Fibroblast of peridontal ligament (primary cell): ENCODE data around the gene PSAPL1.

Experiments used
- DNase-seq: peaks from one replicate; pipeline ENCODE4 v3.0.0-alpha.2; 2010; ENCODE audit errors: extremely low read depth

Gene PSAPL1

DNA sequence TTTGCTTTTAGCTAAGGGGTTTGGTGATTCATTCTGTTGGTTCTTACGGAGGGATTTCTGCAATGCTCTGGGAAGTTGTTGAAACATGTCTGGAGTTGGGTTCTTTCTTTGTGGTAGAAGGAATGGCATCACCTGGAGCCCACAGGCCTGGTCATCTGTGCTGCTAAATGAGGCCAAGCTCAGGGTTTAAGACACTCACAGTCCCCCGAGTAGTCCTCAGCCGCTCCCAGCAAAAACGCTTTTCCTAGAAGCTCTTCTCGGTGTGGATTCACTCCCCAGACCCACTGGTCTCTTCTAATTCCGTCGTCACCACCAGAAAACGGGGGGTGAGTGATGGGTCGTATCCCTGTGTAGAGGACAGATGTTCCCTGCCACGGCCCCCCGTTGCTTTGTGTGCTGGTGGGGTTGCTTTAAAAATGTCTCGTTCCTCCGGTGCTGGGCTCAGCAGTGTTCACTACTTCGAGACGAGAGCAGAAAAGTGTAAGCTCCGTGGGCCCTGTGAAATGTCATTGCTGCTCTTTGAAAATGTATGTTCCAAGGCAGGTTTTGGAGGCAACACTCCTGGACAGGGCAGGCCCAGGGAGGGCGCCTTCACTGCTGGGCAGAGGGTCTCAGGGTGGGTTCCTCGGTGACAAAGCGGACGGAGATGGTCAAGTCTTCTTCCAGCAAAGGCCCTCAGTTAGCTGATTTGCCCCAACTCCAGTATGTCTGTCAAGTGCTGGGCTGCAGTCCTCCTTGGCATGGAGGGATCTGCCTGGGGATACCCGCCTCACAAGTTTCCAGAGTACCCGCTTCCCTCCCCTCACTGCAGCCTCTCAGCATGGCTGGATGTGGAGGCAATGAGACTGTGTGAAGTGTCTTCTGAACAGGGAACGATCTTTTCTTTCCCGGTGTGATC, 37.3 kb downstream of the PSAPL1 start:
- DNase-seq, result no peak

DNA sequence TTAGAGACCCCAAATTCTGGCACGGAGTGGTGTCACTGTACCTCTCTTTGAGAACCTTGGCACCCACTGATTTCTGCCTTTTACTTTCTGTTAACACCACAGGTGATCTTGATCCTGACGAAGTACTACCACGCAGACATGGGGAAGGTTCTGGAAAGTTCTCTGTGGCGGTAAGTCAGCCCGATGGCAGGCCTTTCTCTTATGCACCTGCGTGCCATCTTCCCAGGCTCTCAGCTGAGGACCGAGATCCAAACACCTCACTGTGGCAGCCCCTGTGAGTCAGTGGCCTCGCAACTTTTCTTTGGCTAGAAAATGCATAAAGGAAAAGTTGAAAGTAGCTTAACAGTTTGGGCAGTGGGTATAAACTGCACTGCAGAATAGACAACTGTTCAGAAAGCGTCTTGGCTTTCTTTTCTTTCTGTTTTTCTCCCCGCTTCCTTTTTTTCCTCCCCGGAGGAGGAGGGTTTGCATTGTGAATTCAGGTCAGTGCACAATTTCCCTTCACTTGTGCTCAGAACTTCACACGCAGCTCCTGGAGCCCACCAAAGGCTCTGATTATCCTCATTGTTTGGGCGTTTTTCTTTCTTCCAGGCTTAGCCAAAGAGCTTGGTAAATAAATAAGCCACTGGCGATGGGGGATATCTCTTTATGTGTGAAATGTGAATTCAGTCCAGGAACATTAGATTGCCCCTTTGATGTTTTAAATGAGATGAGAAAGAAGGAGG, 38.4 kb downstream of the PSAPL1 start:
- DNase-seq, result no peak

DNA sequence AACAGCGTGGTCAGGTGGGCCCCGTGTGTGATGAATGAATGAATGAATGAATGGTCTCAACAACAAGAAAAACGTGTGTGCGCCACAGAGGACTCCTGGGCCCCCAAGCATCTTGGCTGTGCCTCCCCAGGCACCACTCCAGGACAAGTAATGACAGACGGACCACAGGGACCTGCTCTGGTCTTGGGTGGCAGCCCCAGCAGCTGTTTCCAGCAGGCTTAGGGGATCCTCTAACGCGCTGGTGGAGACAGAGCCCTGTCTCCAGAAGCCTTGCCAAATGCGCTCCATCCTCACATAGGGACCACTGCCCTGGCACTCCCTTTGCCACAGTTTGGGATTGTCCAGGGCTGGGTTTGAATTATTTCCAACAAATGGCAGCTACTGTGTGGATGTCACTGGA, 39.1 kb downstream of the PSAPL1 start:
- no peak for DNase-seq

DNA sequence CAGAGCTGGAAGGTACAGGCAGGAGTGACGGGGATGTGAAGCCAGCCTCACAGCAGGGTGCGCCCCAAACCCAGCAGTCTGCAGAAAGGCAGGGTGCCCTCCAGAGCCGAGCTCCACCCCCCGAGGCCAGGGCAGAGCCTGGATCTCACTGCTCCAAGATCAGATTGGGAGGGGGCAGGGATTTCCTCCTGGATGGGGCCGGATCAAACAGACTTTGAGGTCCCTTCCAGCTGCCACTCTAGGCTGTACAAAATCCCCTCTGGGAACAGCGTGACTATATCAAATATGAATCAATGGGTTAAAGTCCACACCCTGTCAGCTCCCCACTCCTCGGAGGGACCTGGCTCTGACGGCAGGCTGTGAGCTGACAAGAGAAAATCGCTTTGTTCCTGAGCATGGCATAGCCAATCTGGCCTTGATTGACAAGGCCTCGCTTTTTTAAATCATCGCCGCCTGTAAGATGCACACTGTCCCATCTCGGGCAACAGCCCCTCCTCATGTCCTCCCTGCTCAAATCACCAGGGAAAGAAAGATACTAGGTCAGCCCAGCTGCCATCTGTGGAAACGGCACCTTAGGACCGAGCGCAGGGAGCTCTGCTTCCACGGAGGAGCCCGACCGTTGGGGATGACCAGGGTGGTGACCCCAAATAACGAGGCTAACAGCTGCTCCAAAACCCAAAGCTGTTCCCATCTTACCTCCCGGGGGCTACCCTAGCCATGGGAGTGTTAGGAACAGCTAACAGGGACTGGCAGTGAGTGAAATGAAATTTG, 39.9 kb downstream of the PSAPL1 start:
- no peak for DNase-seq

DNA sequence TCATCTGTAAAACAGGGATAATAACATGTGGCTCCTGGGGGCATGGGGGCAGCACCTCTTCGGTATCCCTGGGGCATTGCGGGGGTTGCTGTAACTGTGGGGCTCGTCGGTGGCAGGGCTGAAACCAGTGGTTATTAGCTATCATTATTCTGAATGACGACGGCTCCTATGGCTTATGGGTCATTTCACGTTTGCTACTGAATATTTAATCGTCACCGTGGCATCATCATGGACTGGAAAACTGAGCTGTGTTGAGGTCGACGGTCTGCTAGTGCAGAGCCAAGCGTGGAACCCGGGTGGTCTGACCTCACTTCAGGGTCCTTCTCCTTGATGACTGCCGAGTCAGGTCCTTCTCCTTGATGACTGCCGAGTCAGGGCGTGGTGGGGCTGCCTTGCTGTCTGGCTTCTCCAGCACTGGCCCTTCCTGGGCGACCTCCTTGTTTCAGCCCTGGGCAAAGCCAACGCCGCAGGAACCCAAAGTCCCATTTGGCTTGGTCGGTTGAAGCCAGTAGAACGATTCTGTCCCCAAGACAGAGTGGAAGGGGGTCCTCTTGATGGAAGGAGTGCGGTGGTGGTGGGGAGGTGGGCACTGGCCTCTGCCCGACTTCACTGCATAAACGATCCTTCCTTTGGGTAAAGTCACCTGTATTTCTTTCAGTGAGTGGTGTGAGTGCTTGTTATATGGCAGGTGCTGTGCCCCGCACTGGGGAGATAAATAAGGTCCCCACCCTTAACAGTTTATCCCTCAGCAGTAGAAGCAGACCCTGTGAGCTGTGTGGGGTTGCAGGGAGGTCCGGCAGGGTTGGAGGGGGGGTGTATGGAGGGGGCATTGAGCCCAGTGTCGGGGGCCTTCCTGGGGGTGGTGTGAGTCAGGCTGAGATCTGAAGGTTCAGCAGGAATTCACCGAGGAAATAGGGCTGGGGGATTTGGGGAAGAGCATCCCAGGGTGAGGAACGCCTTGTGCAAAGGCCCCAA, 40.8 kb downstream of the PSAPL1 start:
- no peak for DNase-seq

DNA sequence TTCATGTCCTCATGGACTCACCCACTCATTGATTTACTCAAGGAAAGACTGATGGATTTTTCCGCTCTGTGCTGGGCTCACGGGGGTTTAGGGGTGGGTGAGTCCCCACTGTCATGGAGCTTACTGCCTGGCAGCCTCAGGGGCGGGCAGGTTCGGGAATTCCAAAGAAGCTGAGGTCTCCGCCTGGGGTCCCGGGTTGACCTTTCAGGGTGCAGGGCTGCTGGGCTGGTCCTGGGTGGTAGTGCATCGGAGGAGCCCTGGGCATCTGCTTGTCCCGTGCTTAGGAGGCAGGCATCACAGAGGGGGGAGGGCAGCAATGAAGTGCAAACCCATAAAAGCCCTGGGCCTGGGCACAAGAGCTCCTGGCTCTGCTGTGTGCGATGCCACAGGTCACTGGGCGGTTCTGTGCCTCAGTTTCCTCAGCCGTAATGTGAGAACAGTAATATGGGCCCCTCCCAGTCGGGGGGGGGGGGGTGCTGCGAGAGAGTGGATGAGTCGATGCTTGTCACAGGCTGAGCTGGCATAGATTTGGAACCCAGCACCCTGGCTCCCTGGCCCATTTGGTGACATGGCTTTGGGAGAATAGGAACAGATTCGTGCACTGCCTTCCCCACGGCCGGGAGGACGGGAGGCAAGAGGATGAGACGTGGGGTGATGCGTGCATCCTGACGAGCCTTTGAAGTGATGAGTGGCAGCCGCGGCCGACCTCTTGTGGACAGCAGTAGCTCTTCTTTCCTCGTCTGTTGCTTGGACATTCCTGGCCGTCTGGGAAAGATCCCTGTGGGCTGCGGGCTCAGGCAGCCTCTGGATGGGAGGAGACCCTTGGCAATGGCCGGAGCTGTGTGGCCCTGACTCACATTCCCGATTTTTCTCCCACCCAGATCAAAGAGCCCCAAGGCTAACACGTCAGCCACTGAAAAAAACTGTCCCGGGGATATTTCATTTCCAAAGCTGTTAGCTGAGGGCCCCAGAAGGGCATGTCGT, 42.0 kb downstream of the PSAPL1 start:
- DNase-seq, result no peak

GRCh38 chr4:7391637-7392437, 42.9 kb downstream of the PSAPL1 start:
- DNase-seq, result no peak

GRCh38 chr4:7390906-7391636, 43.7 kb downstream of the PSAPL1 start:
- no peak for DNase-seq

GRCh38 chr4:7390336-7390735, 44.4 kb downstream of the PSAPL1 start:
- DNase-seq, result no peak

GRCh38 chr4:7389719-7390118, 45.0 kb downstream of the PSAPL1 start:
- DNase-seq, result no peak

GRCh38 chr4:7389101-7389701, 45.5 kb downstream of the PSAPL1 start:
- DNase-seq, result no peak

DNA sequence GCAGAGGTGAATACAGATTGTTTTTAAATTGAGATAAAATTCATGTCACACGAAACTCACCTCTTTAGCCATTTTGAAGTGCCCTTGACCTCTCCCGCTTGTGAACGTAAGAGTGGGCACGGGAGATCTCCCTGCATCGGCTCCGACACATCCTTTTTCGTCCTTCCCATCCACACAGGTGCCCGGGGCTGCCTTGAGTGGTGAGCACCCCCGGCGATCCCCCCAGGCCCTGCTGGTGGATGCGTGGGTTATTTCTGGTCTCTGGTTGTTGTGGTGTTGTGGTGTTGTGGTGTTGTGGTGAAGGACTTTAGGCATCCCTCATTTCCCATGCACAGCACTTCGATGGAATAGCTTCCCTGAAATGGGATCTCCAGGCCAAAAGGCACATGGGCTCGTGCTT, 46.1 kb downstream of the PSAPL1 start:
- no peak for DNase-seq

DNA sequence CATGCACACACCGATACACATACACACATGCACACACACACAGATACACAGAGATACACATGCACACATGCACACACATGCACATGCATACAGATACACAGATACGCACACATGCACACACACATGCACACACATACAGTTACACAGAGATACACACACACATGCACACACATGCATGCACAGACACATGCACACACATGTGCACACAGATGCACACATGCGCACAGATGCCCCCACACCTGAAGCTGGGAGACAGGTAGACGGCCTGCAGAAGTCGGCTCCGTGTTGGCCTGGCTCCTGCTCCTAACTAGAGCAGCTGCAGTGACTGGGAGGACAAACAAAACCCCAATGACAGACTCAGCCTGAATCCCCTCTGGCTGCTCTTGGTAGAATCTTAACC, 46.8 kb downstream of the PSAPL1 start:
- DNase-seq, result no peak

DNA sequence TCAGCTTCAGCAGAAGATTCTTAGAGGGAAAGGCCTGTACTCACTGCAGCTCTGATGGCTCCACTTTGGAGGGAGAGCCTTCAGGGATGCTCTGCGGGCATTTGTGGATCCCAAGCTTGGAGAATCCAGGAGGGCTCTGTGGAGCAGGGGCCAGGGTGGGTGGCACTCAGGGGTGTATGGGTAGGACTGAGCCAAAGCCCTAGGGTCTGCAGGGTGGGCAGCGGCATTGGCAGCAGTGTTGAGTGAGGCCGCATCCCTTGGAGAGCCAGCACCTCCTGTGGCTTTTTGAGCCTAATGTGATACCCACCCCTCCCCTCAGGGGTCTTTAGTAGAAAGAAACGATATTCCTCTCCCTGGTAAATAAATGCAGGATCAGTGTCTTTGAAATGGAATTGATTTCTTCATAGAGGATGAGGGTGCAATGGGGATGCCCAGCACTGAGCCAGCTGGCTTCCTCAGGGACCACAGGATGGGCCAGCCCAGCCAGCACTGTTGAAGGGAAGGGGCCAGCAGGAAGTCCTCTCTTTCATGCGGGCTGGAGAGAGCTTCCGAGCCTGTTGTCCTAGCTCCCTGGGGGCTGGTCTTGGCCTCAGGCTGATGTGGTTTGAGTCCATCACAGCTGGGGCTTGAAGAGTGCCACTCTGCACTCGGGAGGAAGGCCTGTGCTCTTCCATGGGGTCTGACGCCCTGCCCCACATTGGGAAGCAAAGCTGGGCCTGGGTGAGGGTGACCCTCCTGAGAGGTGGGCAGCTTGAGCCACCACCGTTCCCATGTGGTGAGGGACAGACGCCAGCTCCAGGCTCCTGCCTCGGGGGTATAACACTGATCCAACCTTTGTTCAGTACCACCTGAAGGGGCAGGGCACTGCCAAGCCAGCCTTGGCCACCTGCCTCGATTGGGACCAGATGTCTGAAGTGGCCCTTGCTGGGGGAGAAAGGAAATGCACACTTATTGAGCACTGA, 49.5 kb downstream of the PSAPL1 start:
- DNase-seq, result no peak

- no peak for DNase-seq
These were observed 50.5 kb downstream of the PSAPL1 start for GRCh38 chr4:7384003-7384928.

- DNase-seq, result no peak
These were observed 51.5 kb downstream of the PSAPL1 start for GRCh38 chr4:7383266-7383665.
